H1 (cell line): ENCODE measurements around the gene RAB3A. TPM values are rescaled to one million over a fixed set of nuclear protein-coding genes. Genes with fewer than 3 reads are reported as not detected.

Experiments
- CTCF ChIA-PET: fragments of 300-600 bp; sonication (Branson Sonifier 250); formaldehyde crosslinking; loops from one replicate; lab custom pipeline; 2021; ENCODE audit not compliant: partially characterized antibody; lab: Charles Lee
- POLR2A ChIA-PET: fragments of 300-600 bp; sonication (Branson Sonifier 250); formaldehyde crosslinking; loops from one replicate; lab custom pipeline; 2021; ENCODE audit warnings: inconsistent platforms; ENCODE audit not compliant: partially characterized antibody; lab: Charles Lee
- DNase-seq, 2 experiments: peaks; one replicate each; pipeline versions ENCODE4 v3.0.0 to v3.0.0-alpha.2; 2010 to 2022; ENCODE audit warnings: low spot score in 2 of 2, low read depth in 1 of 2, mixed read lengths in 1 of 2
- FAIRE-seq: peaks from 2 replicates; lab custom pipeline; 2011; peaks lifted over from hg19 to GRCh38; lab: Jason Lieb, UNC
- H2AFZ ChIP-seq: 2 replicates; pipeline ENCODE4 v1.8.1; 2012; ENCODE audit warnings: low read length, inconsistent platforms
- H2AK5ac ChIP-seq: 2 replicates; pipeline ENCODE4 v1.6.1; 2013; ENCODE audit warnings: low read depth, low read length
- H2BK120ac ChIP-seq: replicated peaks from 2 replicates; pipeline ENCODE3; 2013; ENCODE audit warnings: low read depth, low read length, inconsistent platforms
- H2BK12ac ChIP-seq: 2 replicates; pipeline ENCODE4 v1.6.1; 2013; ENCODE audit warnings: low read depth, low read length
- H2BK15ac ChIP-seq: 2 replicates; pipeline ENCODE4 v1.6.1; 2013; ENCODE audit warnings: low read length
- H2BK20ac ChIP-seq: 2 replicates; pipeline ENCODE4 v1.6.1; 2013; ENCODE audit warnings: low read length
- H2BK5ac ChIP-seq: 2 replicates; pipeline ENCODE4 v1.6.1; 2013; ENCODE audit warnings: low read depth, low read length
- H3K14ac ChIP-seq: 2 replicates; pipeline ENCODE4 v1.6.1; 2013; ENCODE audit warnings: inconsistent platforms; ENCODE audit not compliant: insufficient read length
- H3K18ac ChIP-seq: 2 replicates; pipeline ENCODE4 v1.6.1; 2013; ENCODE audit warnings: low read length; ENCODE audit errors: extremely low read depth
- H3K23ac ChIP-seq: 2 replicates; pipeline ENCODE4 v1.6.1; 2013; ENCODE audit warnings: inconsistent platforms; ENCODE audit not compliant: insufficient read length
- H3K23me2 ChIP-seq: 2 replicates; pipeline ENCODE4 v1.6.1; 2013; ENCODE audit warnings: low read depth, low read length
- H3K27ac ChIP-seq: 2 replicates; pipeline ENCODE4 v1.6.1; 2011; ENCODE audit warnings: low read depth, low read length, inconsistent platforms
- H3K27me3 ChIP-seq, 4 experiments: replicated peaks in 1 of 4; 1 replicate in 1 of 4; 2 replicates in 3 of 4; pipeline versions ENCODE4 v1.6.1 to v1.8.1; 2011 to 2013; ENCODE audit warnings: low read length in 3 of 4, mild to moderate bottlenecking in 3 of 4, inconsistent platforms in 2 of 4, mixed read lengths in 2 of 4, moderate library complexity in 1 of 4; ENCODE audit not compliant: control insufficient read depth in 3 of 4, insufficient read depth in 3 of 4; ENCODE audit errors: extremely low read depth in 1 of 4
- H3K36me3 ChIP-seq, 4 experiments: 2 replicates each; pipeline versions ENCODE4 v1.6.1 to v1.8.1; 2011 to 2013; ENCODE audit warnings: mild to moderate bottlenecking in 4 of 4, low read length in 3 of 4, moderate library complexity in 2 of 4, control low read depth in 1 of 4, inconsistent platforms in 1 of 4; ENCODE audit not compliant: insufficient read depth in 4 of 4, control insufficient read depth in 2 of 4
- H3K4ac ChIP-seq: replicated peaks from 2 replicates; pipeline ENCODE3; 2013; ENCODE audit warnings: low read length, low read depth, mixed read lengths, inconsistent platforms; ENCODE audit not compliant: insufficient read length
- H3K4me1 ChIP-seq, 4 experiments: replicated peaks in 1 of 4; 1 replicate in 1 of 4; 2 replicates in 3 of 4; pipeline versions ENCODE4 v1.6.1 to v1.8.1; 2011 to 2013; ENCODE audit warnings: low read length in 3 of 4, inconsistent platforms in 2 of 4, mixed read lengths in 1 of 4; ENCODE audit not compliant: insufficient read depth in 4 of 4, control insufficient read depth in 3 of 4
- H3K4me2 ChIP-seq, 2 experiments: 2 replicates each; pipeline versions ENCODE4 v1.6.1 to v1.8.1; 2011 to 2013; ENCODE audit warnings: low read depth in 2 of 2, low read length in 2 of 2, control low read depth in 1 of 2, inconsistent platforms in 1 of 2, mild to moderate bottlenecking in 1 of 2; ENCODE audit not compliant: insufficient read depth in 1 of 2
- H3K4me3 ChIP-seq, 4 experiments: fragments of 200-600, 300-600 bp in 1 of 4; sonication (generic), shearing (Covaris generic), sonication (Bioruptor Twin) in 1 of 4; 2 replicates each; pipeline versions ENCODE4 v1.5.1 to v1.8.1; 2011 to 2016; ENCODE audit warnings: low read length in 4 of 4, low read depth in 3 of 4, control low read depth in 2 of 4, inconsistent platforms in 2 of 4, mild to moderate bottlenecking in 2 of 4, mixed read lengths in 1 of 4, moderate library complexity in 1 of 4; ENCODE audit not compliant: insufficient read depth in 2 of 4; ENCODE audit errors: extremely low read depth in 1 of 4
- H3K56ac ChIP-seq: replicated peaks from 2 replicates; pipeline ENCODE3; 2013; ENCODE audit warnings: low read depth, mild to moderate bottlenecking, mixed read lengths, low read length, inconsistent platforms; ENCODE audit not compliant: insufficient read length
- H3K79me1 ChIP-seq: 2 replicates; pipeline ENCODE4 v1.6.1; 2013; ENCODE audit warnings: low read depth, low read length, control low read depth
- H3K79me2 ChIP-seq, 2 experiments: 2 replicates each; pipeline versions ENCODE4 v1.6.1 to v1.8.1; 2012 to 2013; ENCODE audit warnings: low read length in 2 of 2, mild to moderate bottlenecking in 2 of 2, inconsistent platforms in 1 of 2; ENCODE audit not compliant: insufficient read depth in 2 of 2, control insufficient read depth in 1 of 2
- H3K9ac ChIP-seq, 4 experiments: replicated peaks in 1 of 4; 1 replicate in 1 of 4; 2 replicates in 3 of 4; pipeline versions ENCODE4 v1.6.1 to v1.8.1; 2011 to 2013; ENCODE audit warnings: low read depth in 3 of 4, low read length in 3 of 4, control low read depth in 2 of 4, mild to moderate bottlenecking in 2 of 4, moderate library complexity in 2 of 4, inconsistent platforms in 1 of 4; ENCODE audit errors: extremely low read depth in 1 of 4
- H3K9me3 ChIP-seq, 2 experiments: 2 replicates each; pipeline versions ENCODE4 v1.6.1 to v1.8.1; 2012 to 2013; ENCODE audit warnings: mild to moderate bottlenecking in 2 of 2, moderate library complexity in 2 of 2, control low read depth in 1 of 2, inconsistent platforms in 1 of 2, low read depth in 1 of 2, low read length in 1 of 2, mixed read lengths in 1 of 2; ENCODE audit not compliant: insufficient read depth in 2 of 2
- H4K20me1 ChIP-seq, 2 experiments: replicated peaks in 1 of 2; 2 replicates each; pipeline versions ENCODE3 to v1.8.1; 2011 to 2013; ENCODE audit warnings: inconsistent platforms in 2 of 2, low read length in 2 of 2, mild to moderate bottlenecking in 1 of 2; ENCODE audit not compliant: insufficient read depth in 2 of 2, control insufficient read depth in 1 of 2
- H4K5ac ChIP-seq: 2 replicates; pipeline ENCODE4 v1.6.1; 2013; ENCODE audit warnings: low read length, low read depth, mixed read lengths, inconsistent platforms; ENCODE audit not compliant: insufficient read length
- H4K8ac ChIP-seq: 2 replicates; pipeline ENCODE4 v1.8.0; 2013; ENCODE audit warnings: mild to moderate bottlenecking, moderate library complexity, low read length, inconsistent platforms; ENCODE audit not compliant: insufficient read depth; ENCODE audit errors: extremely low read depth
- H4K91ac ChIP-seq: replicated peaks from 2 replicates; pipeline ENCODE3; 2013; ENCODE audit warnings: low read length, mixed read lengths, inconsistent platforms; ENCODE audit not compliant: insufficient read length
- ASH2L ChIP-seq: fragments of 200-600, 300-600 bp; sonication (generic); IDR thresholded peaks from one replicate; pipeline ENCODE4 v1.7.1; 2017; ENCODE audit warnings: low read length
- BCL11A ChIP-seq, 2 experiments: IDR thresholded peaks; one replicate each; pipeline ENCODE4 v1.6.1; 2011; ENCODE audit warnings: low read depth in 2 of 2, low read length in 2 of 2, mild to moderate bottlenecking in 2 of 2
- CBX5 ChIP-seq: fragments of 300-800, 300-1000 bp; sonication (generic); IDR thresholded peaks from 2 replicates; pipeline ENCODE4 v1.7.1; 2016; ENCODE audit warnings: antibody characterized with exemption, low read length, low read depth
- CHD1 ChIP-seq: IDR thresholded peaks from 2 replicates; pipeline ENCODE4 v1.6.1; 2012; ENCODE audit warnings: low read depth, low read length, improper control_type of control experiment
- GTF2F1 ChIP-seq: IDR thresholded peaks from 2 replicates; pipeline ENCODE4 v1.6.1; 2012; ENCODE audit warnings: low read depth, low read length, improper control_type of control experiment, borderline replicate concordance
- HDAC2 ChIP-seq, 2 experiments: fragments of 300-600 bp in 1 of 2; sonication (generic) in 1 of 2; IDR thresholded peaks; 2 replicates each; pipeline ENCODE4 v1.6.1; 2011 to 2012; ENCODE audit warnings: low read depth in 2 of 2, low read length in 2 of 2, mild to moderate bottlenecking in 2 of 2, moderate library complexity in 2 of 2, borderline replicate concordance in 1 of 2, inconsistent platforms in 1 of 2
- JUND ChIP-seq: IDR thresholded peaks from 2 replicates; pipeline ENCODE4 v1.6.1; 2011; ENCODE audit warnings: mild to moderate bottlenecking, improper control_type of control experiment, low read length
- KDM4A ChIP-seq: IDR thresholded peaks from one replicate; pipeline ENCODE4 v1.7.1; 2012; ENCODE audit warnings: low read depth, mild to moderate bottlenecking, moderate library complexity, low read length, inconsistent platforms; ENCODE audit not compliant: severe bottlenecking
- POLR2A ChIP-seq, 2 experiments: IDR thresholded peaks; 1 replicate in 1 of 2; 2 replicates in 1 of 2; pipeline ENCODE4 v1.6.1; 2011; ENCODE audit warnings: low read depth in 2 of 2, low read length in 2 of 2, mild to moderate bottlenecking in 2 of 2; ENCODE audit errors: control extremely low read depth in 1 of 2
- SIRT6 ChIP-seq: IDR thresholded peaks from one replicate; pipeline ENCODE4 v1.7.1; 2012; ENCODE audit warnings: low read length, inconsistent platforms
- SP4 ChIP-seq: IDR thresholded peaks from 2 replicates; pipeline ENCODE4 v1.6.1; 2012; ENCODE audit warnings: low read length, inconsistent platforms
- WGBS, 2 experiments: shearing (Covaris generic) in 1 of 2; methylation state at CpG; one replicate each; pipeline versions ENCODE4 v1.1.6 to v1.1.7; 2013 to 2015; ENCODE audit warnings: low lambda C conversion rate in 2 of 2, mixed read lengths in 2 of 2, inconsistent platforms in 1 of 2, low coverage in 1 of 2, missing lambda C conversion rate in 1 of 2; ENCODE audit not compliant: insufficient replicate concordance in 2 of 2, insufficient coverage in 1 of 2, insufficient read length in 1 of 2; ENCODE audit errors: extremely low coverage in 1 of 2, missing lambda C conversion rate in 1 of 2; 5-methylcytosine and 5-hydroxymethylcytosine counted together
- polyA plus RNA-seq, 7 experiments: library from polyadenylated mRNA; depleted of rRNA in 3 of 7; stranded (reverse) in 5 of 7; unstranded in 2 of 7; fragments of >200 nt in 5 of 7; fragments of 200-250 nt in 2 of 7; gene quantifications; 1 replicate in 5 of 7; 2 replicates in 1 of 7; 4 replicates in 1 of 7; pipeline versions ENCODE4 v1.2.1 to v1.2.3, GENCODE V29; 2011 to 2013; ENCODE audit warnings: missing spikeins in 2 of 7, mixed read lengths in 2 of 7
- total RNA-seq: library from RNA; stranded (reverse); fragmentation: NEBNext Ultra II Directional; extraction: Animal tissue kit (Norgen Biotek cat#: 25700); gene quantifications from 2 replicates; pipeline ENCODE4 v1.2.1, GENCODE V29; 2021

Gene RAB3A
- total and polyA plus RNA-seq, 2 of the 8 experiments (the other 6 are each of a cell fraction or from before 2014, with no cell fraction given): 13.6 to 14.2 TPM

- no peak overlapping the region for H2AFZ ChIP-seq
- FAIRE-seq (no peak), DNase-seq (no peak)
- CTCF ChIA-PET: interaction anchor here (1.0 to 8.3 kb wide), 13 partner anchors 10 to 518 kb away, joined by 3 to 87 read pairs (median 6); partner anchors contain the start of genes MPV17L2 and RAB3A
- H4K20me1 ChIP-seq: no peaks in the 10 kb centered on the region
- H3K79me2 ChIP-seq: no peaks in the 10 kb centered on the region
- H3K18ac ChIP-seq: no peak overlapping the region; the same call in 1 of the 2 replicates
- no peak overlapping the region for H4K5ac ChIP-seq
- H2BK5ac ChIP-seq: no peak overlapping the region
- no peak overlapping the region for H3K23ac ChIP-seq
- H3K36me3 ChIP-seq: no peaks in the 10 kb centered on the region
- H3K4me3 ChIP-seq: no peak overlapping the region
- H3K79me1 ChIP-seq: no peaks in the 10 kb centered on the region
- peak overlapping the region; percentile 38 for H4K91ac ChIP-seq
- no peak overlapping the region for H3K9ac ChIP-seq
- WGBS, 2 experiments: 94% methylated on average over 23 of the region's 25 CpGs; no CpG with 5 or more reads in 1 of the 2 experiments
- no peak overlapping the region for H3K4me2 ChIP-seq
- no peak overlapping the region for H2BK20ac ChIP-seq
- no peak overlapping the region for H3K14ac ChIP-seq
- POLR2A ChIA-PET: interaction anchor here (0.6 to 6.5 kb wide), 8 partner anchors 9 to 112 kb away, joined by 3 to 59 read pairs (median 4); partner anchors contain the start of genes JUND and RAB3A
- peak overlapping the region; percentile 48 for H3K4ac ChIP-seq
- H3K9me3 ChIP-seq: no peaks in the 10 kb centered on the region
- peaks cover 13% of the 10 kb centered on the region for H3K23me2 ChIP-seq
- H2BK12ac ChIP-seq: 0 out of 2 replicates have a peak overlapping the region, but pooled peaks have one; percentile 17
- peak overlapping the region; percentile 13; the same call in 1 of the 2 replicates for H2BK15ac ChIP-seq
- H3K56ac ChIP-seq: no peak overlapping the region
- no peak overlapping the region for H3K27ac ChIP-seq
- H2AK5ac ChIP-seq: peak overlapping the region; percentile 82; the same call in 1 of the 2 replicates
- H2BK120ac ChIP-seq: no peak overlapping the region
- peaks cover 0 to 20% (median 16%) of the 10 kb centered on the region in 4 experiments; a peak in 6 of 7 replicates for H3K4me1 ChIP-seq
- H4K8ac ChIP-seq: no peak overlapping the region; the same call in 1 of the 2 replicates
- peaks cover 10 to 19% (median 16%) of the 10 kb centered on the region in 4 experiments for H3K27me3 ChIP-seq
- TF ChIP-seq GTF2F1: no peak
- TF ChIP-seq CBX5: no peak
- no peak for TF ChIP-seq BCL11A (IDR thresholded peaks at IDR 0.05; ENCODE audit: low read depth in 2 of 2, low read length in 2 of 2)
- TF ChIP-seq ASH2L: no peak
- TF ChIP-seq JUND: no peak
- TF ChIP-seq SP4: no peak
- no peak for TF ChIP-seq KDM4A
- TF ChIP-seq HDAC2 (IDR thresholded peaks at IDR 0.05; ENCODE audit: borderline replicate concordance in 1 of 2, low read depth in 2 of 2, low read length in 2 of 2): no peak
- no peak for TF ChIP-seq SIRT6
- TF ChIP-seq CHD1: no peak
- no peak for TF ChIP-seq POLR2A (IDR thresholded peaks at IDR 0.05; ENCODE audit: control extremely low read depth in 1 of 2, low read depth in 2 of 2, low read length in 2 of 2)
These were observed 18.2 kb upstream of the RAB3A start for GRCh38 chr19:18221815-18222725.
